ENCODE measurements around the gene APOL1.

APOL1 gene

DNA sequence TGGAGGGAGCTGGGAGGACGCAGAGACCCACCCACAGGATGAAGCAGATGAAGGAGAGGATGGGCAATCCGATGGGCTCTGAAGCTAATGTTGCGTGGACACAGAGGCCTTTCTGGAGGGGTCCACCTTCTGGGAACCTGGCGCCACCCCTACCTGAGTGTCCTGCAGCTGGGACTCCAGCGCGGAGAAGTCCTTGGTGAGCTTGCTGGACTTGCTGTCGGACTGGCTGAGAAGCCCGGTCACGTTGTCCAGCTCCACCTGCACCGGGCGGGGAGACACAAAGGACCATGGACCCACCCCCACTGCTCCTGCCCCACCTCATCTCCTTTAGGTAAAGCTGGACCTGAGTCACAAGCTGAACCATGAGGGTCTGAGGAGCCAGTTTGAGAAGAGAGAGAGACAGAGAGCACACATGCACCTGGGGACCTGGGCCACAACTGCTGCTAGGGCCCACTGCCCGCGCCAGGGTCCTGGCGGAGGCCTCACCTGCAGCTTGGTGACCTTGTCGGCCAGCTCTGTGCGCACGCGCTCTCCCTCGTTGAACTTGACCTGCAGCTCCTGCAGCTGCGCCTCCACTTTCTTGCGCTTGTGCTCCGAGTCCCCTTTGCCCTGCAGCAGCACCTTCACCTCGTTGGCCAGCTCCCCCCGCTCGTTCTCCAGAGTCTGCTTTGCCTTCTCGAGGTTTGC is 40.8 kb downstream of the APOL1 start:
- no peak for DNase-seq

DNA sequence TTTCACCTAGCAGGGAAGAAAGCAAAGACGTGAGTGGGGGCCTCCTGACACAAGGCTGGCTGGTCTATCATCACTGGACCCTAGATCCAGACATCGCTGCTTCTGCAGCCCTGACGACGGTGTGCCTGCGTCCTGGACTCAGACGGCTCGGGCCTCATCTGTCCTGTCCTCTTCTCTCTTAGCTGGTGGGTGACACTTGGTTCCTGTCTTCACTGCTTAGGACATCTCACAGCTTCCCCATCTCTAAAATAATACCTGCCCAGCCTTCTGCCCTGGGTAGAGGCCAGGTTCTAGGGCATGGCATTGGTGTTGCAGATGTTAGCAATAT is 41.3 kb downstream of the APOL1 start:
- DNase-seq: no peak

DNA sequence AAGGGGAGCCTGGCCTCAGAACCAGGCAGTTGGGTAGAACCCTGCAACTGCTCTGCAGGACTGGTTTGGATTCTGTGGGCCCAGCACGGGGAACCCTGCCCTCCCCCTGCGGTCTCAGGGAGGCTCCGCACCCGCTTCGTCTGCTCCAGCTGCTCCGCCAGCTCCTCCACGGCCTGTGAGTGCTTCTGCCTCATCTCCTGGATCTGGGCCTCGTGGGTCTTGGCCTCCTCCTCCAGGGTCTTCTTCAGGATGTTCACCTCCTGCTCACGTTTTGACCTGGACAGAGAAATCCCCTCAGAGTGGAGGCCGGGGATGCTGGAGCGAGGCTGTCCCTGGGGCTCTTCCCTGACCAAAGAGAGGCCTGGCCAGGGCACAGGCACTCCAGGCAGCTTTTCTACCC is 41.9 kb downstream of the APOL1 start:
- DNase-seq: no peak

DNA sequence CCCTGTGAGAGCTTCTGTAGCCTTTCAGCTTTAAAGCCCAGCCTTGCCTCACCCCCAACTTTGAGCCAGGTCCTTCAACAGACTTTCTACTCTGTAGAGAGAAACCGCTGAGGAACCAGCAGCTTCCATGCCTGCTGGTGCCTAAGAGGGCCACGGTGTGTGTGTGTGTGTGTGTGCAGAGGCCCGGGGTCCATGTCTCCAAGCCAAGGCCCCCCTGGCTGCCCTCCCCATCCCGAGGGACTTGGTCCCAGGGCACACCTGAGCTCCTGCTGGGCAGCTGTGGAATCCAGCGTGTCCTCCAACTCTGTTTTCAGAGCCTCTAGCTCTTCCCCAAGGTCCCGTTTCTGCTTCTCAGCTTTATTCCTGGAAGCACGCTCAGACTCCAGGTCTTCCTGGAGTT is 42.3 kb downstream of the APOL1 start:
- no peak for DNase-seq

DNA sequence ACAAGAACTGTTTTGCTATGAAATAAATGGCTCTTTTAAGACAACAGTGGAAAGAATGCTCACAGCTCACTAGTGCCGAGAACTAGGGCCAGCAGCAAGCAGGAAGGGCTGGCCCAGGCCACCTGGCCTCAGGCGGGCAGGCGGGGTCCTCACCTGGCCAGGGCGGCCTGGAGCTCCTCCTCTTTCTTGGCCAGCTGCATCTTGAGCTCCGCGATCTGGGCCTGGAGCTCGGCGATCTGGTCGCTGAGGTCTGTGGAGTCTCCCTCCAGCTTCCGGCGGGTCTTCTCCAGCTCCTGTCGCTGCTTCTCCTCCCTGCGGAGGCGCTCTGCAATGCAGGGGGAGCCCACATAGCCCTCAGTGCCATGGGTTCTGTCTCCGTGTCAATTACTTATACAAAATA is 43.8 kb downstream of the APOL1 start:
- no peak for DNase-seq

DNA sequence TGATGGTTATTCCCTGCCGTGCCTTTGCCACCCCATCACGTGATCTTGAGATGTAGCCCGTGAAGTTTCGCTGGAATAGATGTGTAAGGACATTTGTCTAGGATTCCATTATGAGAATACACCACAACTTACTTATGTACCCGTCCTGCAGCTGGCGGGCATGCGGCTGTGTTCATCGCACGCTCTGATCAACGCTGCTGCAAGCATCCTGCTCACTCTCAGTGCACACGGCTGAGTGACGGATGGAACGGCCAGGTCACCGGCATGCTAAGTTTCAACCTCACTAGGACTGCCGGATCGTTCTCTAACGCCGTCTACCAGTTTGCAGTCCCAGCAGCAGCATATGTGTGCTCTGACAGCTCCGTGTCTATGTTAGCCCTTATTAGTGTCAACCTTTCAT is 44.6 kb downstream of the APOL1 start:
- no peak for DNase-seq

DNA sequence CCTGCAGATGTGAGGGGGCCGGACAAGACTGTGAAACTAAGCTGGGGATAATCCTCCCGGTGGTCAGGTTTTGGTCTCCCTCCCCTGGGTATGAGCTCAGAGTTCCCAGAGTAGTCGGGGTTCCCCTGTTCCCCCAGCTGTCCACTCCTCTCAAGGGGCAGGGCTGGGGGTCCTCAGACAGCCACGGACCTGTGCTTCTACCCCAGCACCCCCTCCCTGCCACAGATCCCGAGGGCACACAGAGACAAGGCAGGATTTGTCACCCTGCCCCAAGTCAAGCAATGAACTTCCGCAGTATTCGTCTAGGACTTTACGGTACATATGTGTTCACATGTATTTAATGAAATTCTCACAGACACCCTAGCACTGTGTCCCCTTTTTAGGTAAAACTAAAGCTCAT is 45.2 kb downstream of the APOL1 start:
- DNase-seq: no peak

DNA sequence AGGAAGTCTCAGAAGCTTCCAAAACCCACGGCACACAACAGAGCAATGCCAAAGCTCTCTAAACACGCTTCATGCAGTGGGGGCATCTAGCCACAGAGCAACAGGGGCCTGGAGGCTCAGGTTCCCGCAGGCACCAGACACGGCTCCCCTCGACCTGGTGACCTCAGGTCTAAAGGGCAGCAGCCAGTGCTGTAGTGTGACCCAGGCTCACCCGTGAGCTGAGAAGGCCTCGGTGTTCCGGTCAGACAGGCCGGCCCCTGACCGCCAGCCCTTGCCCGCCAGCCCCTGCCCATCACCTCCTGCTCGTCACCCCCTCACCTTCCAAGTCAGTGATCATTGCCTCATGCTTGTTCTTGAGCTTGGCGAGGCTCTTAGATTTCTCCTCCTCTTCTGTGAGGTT is 45.7 kb downstream of the APOL1 start:
- DNase-seq: no peak

DNA sequence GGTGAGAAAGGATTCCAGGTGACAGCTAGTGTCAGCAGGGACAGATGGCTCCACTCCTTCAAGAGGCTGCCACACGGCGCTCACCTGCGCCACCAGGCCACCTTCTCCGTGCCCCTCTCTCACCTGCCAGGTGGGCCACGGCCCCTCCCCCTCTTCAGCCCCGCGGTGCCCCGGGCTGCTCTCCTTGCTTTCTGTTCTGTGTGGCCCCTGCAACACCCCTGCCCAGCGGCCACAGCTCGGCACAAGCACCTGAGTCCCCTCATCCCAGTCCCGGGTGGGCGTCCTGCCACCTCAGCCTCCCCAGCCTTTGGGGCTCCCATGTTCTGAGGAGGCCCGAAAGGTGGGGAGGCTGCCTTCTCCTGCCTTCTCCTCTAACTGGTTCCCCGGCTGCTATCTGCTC is 46.4 kb downstream of the APOL1 start:
- DNase-seq: no peak

DNA sequence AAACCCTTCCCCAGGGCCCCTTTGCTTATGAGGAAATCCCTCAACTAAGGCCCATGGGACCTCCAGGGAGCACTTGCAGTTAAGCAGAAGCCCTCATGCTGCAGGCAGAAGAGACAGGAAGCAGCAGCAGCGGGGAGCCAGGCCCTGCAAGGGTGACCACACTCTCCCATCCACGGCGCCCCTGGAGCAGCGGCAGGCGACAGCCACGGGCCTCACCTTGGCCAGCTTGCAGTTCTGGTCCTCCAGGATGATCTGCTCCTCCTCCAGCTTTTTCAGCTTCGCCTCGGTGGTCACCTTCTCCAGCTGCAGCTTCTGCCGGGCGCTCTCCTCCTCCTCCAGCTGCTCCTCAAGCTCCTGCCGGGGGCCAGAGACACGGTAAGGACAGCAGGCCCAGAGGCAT is 47.0 kb downstream of the APOL1 start:
- no peak for DNase-seq

DNA sequence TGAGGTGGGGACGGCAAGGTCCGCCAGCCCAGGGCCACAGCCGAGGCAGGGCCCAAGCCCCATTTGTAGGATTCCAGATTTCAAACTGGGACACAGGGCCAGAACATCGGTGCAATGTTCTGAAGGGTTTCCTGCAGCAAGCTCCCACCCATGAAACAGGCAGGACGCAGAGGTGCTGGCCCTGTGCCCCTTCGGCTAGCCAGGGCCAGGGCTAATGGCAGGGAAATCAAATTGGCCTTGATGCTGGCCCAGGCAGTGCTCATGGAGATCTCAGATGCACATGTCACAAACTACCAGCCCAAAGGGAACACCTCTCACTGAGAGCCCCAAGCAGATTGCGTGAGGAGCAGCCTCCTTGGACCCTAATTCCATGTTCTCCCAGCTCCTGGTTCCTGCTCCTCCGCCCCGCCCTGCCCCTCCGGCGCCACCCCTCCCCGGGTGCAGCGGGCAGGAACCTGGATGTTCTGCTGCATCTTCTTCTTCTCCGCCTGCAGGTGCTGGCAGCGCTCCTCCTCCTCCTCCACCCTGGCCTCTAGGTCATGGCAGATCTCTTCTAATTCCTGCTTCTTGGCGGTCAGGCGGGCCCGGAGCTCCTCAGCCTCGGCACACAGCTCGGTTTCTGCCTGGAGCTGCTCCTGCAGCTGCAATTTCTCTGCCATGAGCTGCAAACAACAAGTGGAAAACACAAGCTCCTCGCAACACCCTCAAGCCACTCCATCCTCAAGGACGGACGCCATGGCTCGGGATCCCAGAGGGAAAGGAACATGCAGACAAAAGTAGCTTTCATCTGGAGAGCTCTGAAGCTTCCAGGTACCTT is 47.7 kb downstream of the APOL1 start:
- DNase-seq: no peak

DNA sequence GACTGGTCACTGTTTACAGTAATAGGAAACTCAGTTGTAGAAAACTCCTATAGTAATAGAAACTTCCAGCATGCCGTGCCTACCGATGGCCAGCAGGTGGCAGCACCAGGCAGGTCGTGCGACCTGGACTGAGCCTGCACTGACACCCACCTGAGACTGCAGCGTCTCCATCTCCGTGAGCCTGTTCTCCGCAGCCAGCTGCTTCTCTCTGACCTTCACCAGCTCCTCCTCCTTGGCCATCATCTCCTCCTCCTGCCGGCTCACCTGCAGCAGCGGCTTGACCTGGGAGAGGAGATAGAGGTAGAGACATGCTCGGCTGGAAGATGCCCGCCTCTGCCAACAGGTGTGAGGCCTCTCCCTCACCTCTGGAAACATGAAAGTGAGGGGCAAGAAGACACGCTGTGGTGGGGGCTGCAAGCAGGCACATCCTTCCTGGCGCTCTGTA is 48.5 kb downstream of the APOL1 start:
- DNase-seq: peak; percentile 11 to 70

DNA sequence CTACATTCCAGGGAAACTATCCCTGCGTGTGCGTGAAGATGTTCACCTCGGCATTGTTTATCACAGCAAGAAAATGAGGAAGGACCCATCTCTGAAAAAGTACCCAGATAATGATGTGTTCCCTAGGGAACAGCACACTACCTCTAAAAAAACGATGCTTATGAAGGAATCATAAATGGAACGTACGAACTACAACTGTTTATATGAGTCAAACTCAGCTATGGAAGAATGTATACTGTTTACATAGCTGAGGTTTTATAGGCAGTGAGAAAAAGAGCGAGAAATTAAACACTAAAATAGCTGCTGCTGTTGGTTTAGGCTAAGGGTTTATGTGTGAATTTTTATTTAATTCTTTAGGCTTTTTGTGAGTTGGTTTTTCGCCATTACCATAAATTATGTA is 48.9 kb downstream of the APOL1 start:
- no peak for DNase-seq

DNA sequence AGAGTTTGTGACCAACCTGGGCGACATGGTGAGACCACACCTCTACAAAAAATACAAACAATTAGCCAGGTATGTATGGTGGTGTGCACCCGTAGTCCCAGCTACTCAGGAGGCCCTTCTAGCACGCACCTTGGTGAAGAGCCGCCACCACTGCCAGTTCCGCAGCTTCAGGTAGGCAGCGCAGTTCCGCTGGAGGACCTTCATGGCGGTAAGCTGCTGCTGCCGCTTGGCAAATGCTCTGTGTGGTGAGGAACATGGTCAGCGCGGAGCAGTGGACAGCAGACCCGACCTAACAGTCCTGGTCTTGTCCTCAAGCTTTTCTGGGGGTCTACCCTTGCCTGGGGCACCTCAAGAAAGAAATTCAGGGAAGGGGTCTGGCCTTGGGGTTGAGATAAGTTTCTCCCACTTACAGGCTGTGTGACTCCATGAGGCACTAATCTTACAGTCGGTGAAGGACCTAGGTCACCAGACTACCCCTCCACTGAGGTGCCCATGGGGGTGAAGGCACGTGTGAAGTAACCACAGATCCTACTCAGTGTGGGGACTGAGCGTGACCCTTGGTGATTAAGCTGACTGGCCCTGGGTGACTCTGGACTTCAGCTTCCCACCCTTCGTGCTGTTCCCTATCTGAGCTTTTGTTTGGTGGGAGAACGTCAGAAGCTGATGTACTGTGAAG is 49.6 kb downstream of the APOL1 start:
- no peak for DNase-seq

DNA sequence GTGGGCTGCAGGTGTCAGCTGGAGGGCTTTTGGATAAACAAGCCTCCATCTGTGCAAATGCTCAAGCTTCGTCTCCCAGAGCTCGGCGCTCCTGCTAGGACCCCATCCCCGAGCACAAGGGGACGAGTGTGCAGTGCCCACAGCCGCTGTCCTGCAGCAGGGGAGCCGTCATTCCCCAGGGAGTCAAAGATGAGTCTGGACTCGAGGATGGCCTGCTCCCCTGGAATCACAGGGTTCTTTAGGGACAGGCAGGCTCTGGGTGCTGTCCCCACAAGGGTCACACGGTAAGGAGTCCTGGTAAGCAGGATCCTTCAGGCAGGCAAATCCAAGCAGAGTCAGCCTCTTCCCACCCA is 50.2 kb downstream of the APOL1 start:
- DNase-seq: no peak

DNA sequence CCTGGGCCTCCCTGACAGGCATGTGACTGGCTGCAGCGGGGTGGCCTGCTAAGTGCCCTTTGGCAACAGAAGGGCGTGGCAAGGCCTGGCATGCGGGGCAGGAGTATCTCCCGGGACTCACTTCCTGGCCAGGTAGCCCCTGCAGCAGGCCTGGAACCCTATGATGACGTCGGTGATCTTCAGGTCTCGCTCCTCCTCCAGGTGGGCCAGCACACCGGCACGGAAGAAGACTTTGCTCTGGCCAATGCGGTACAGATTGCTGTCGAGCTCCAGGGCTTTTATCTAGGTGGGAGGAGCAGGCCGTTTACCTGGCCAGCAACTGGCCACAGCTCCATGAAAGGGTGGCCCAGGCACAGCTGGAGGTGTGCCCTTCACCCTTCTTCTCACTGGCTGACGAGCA is 50.9 kb downstream of the APOL1 start:
- DNase-seq: no peak

DNA sequence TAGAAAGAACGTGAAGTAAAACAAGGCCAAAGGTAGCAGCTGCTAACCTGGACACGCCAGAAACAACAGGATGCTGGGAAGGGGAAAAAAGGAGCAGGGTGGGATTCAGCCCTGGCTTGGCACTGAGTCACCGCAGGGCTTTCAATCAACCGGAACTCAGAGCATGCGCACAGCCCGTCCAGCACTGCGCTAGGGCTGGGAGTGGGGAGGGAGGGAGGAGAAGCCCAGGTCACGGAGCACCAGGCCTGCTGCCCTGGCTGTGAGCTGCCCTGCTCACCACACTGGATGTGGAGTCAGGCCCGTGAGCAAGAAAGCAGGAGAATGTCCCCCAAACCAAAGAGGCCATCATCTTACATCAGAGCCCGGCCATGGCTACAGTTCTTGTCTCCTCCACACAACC is 51.5 kb downstream of the APOL1 start:
- no peak for DNase-seq

DNA sequence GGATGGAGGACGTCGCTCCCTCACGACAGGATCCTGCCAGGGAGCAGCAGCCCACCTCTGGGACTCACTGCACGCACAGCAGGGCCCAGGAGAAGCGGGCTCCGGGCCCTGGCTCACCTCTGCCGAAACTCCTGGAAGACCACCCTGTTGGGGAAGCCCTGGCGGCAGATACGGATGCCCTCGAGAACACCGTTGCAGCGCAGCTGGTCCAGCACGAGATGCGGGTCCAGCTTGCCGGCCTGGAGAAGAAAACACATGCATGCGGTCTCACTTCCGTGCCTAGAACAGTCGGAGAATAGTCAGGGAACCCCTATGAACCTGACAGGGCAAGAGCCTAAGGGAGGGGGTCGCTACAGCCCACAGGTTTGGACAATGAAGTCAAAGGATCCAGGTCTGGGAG is 52.9 kb downstream of the APOL1 start:
- no peak for DNase-seq

DNA sequence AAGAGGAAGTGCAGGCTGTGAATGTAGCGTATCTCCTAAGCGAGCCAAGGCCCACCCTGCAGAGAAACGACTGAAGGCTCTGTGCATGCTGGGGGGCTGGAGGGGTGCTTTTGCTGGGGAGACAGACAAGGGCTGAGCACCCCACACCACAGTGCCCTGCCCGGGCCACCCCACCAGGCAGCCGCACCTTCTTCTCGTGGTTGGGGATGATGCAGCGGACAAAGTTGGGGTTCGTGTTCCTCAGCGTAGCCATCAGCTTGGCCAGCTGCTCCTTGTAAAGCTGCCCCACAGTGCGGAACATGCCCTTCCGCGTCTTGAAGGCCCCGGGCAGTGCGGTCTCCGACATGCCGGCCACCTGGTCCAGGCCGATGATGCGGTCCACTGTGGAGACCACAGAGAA is 53.3 kb downstream of the APOL1 start:
- DNase-seq: no peak

DNA sequence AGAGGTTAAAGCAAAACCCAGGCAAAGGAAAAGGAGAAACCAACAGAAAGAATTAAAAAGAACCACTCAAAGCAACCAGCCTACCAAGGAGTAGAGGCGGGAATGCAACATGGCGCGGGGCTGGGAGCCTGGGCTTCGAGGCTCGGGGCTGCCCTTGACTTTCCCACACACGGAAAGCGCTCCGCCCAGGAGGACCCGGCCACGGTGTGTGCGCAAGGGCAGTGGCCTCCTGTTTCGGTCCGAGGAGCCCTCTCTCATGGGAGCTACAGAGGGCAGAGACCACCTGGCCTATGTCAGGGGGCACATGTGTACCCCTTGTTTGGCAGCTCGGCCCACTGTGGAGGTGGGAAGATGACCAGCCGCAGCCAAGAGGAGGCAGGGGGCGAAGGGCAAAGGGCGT is 55.9 kb downstream of the APOL1 start:
- DNase-seq: no peak

DNA sequence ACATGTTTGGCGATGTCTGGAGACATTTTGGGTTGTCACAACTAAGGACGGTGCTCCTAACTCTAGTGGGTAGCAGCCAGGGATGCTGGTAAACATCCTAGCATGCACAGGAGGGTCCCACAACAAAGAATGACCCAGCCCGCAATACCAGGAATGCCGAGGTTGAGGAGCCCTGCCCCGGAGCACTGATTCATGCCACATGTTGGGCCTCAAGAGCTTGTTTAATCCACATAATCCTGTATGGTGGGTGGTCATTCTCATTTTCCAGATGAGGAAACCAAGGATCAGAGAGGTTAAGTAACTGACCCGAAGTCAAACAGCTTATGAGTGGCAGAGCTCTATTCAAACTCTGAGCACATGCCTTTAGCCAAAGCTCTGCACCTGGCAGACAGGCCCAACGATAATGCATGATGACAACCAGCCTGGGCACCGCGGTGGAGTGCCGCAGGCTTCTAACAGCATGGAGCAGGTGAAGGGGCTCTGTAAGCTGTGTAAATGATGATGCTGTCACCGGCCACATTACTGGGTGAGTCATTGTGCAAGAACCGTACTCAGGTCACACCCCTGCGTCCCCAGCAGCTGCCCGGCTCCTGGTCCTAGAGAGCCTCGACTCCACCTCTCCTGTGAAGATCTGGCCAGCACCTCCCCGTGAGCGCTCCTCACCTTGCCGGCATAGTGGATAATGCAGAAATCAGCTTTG is 58.6 kb downstream of the APOL1 start:
- no peak for DNase-seq

DNA sequence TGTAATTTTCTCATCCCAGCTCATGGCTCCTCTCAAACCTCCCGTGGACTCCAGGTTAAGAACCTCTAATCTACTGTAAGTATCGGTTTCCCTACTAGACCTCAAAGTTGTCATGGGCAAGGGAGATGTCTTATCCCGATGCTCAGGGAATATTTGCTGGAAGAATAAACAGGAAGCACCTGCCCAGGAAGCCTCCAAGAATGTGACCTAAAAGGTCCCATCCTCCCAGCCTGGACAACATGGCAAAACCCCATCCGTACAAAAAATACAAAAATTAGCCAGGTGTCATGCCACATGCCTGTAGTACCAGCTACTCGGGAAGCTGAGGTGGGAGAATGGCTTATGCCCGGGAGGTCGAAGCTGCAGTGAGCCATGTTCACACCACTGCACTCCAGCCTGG is 62.4 kb downstream of the APOL1 start:
- no peak for DNase-seq

DNA sequence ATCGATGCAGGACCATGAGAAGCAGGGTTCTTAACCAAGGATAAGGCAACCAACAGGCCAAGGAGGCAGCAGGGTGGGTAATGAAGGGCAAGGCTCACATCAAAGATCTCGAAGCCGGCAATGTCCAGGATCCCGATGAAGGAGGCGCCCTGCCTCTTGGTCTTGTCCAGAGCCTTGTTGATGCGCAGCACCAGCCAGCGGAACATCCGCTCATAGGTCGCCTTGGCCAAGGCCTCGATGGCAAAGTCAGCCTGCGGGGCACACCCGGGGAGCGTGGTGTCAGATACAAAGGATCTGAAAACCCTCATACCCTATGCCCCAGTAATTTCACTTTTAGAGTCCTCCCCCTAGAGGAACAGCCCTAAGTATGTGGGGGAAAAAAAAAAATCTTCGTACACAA is 63.5 kb downstream of the APOL1 start:
- no peak for DNase-seq

Measured in inflammatory macrophage treated with lipopolysaccharide for 1 hour (primary cell).